Endothelial cell of umbilical vein (primary cell): ENCODE measurements around the gene CFAP45. TPM values are rescaled to one million over a fixed set of nuclear protein-coding genes. Genes with fewer than 3 reads are reported as not detected.

Experiments
- BruUV-seq: library from RNA; stranded (reverse); fragments of 400-500 nt; replicated peaks from 2 replicates; lab custom pipeline; 2021; lab: Mats Ljungman, UMichigan
- CTCF ChIA-PET: fragments of 300-600, 350-600 bp; sonication (Branson Sonifier 250); formaldehyde crosslinking; loops from one replicate; lab custom pipeline; 2021; ENCODE audit warnings: antibody characterized with exemption, inconsistent platforms; lab: Charles Lee
- POLR2A ChIA-PET: fragments of 300-600, 350-600 bp; sonication (Branson Sonifier 250); formaldehyde crosslinking; loops from one replicate; lab custom pipeline; 2021; ENCODE audit warnings: antibody characterized with exemption, inconsistent platforms; lab: Charles Lee
- DNase-seq: peaks from one replicate; pipeline ENCODE4 v3.0.0-alpha.2; 2011; ENCODE audit warnings: low read depth, low spot score
- FAIRE-seq: peaks from 2 replicates; lab custom pipeline; 2011; peaks lifted over from hg19 to GRCh38; lab: Jason Lieb, UNC
- H2AFZ ChIP-seq: 2 replicates; pipeline ENCODE4 v1.6.0; 2012; ENCODE audit warnings: low read depth, low read length, control low read depth, inconsistent platforms
- H3K27ac ChIP-seq: 2 replicates; pipeline ENCODE4 v1.5.1; 2011; ENCODE audit warnings: low read depth, mild to moderate bottlenecking, control low read depth, low read length, moderate library complexity; ENCODE audit not compliant: insufficient read depth
- H3K27me3 ChIP-seq, 2 experiments: 2 replicates each; pipeline versions ENCODE4 v1.6.0 to v1.6.1; 2011; ENCODE audit warnings: low read length in 2 of 2, mixed read lengths in 1 of 2; ENCODE audit not compliant: control insufficient read depth in 2 of 2, insufficient read depth in 2 of 2
- H3K36me3 ChIP-seq, 2 experiments: 2 replicates in 1 of 2; 3 replicates in 1 of 2; pipeline ENCODE4 v1.5.1; 2011; ENCODE audit warnings: low read length in 2 of 2, mild to moderate bottlenecking in 1 of 2, moderate library complexity in 1 of 2; ENCODE audit not compliant: control insufficient read depth in 2 of 2, insufficient read depth in 2 of 2; ENCODE audit errors: extremely low read depth in 1 of 2
- H3K4me1 ChIP-seq: 3 replicates; pipeline ENCODE4 v1.5.1; 2011; ENCODE audit warnings: mild to moderate bottlenecking, low read length; ENCODE audit not compliant: control insufficient read depth, insufficient read depth; ENCODE audit errors: extremely low read depth
- H3K4me2 ChIP-seq: 2 replicates; pipeline ENCODE4 v1.6.1; 2011; ENCODE audit warnings: low read length, control low read depth, mixed read lengths; ENCODE audit not compliant: insufficient read depth
- H3K4me3 ChIP-seq, 3 experiments: fragments of 200-600 bp in 1 of 3; sonication (generic), shearing (Covaris generic) in 1 of 3; replicated peaks in 1 of 3; 2 replicates each; pipeline ENCODE4 v1.5.1; 2011 to 2016; ENCODE audit warnings: control low read depth in 3 of 3, low read length in 3 of 3, mild to moderate bottlenecking in 2 of 3, inconsistent platforms in 1 of 3, low read depth in 1 of 3, moderate library complexity in 1 of 3; ENCODE audit not compliant: insufficient read depth in 1 of 3
- H3K79me2 ChIP-seq: 2 replicates; pipeline ENCODE4 v1.6.0; 2012; ENCODE audit warnings: low read length, inconsistent platforms; ENCODE audit not compliant: control insufficient read depth, insufficient read depth
- H3K9ac ChIP-seq: replicated peaks from 2 replicates; pipeline ENCODE3; 2011; ENCODE audit warnings: low read length, control low read depth; ENCODE audit not compliant: insufficient read depth; ENCODE audit errors: extremely low read depth
- H3K9me1 ChIP-seq: replicated peaks from 3 replicates; pipeline ENCODE4 v1.6.0; 2011; ENCODE audit warnings: mild to moderate bottlenecking, low read length; ENCODE audit not compliant: control insufficient read depth, insufficient read depth; ENCODE audit errors: extremely low read depth
- H3K9me3 ChIP-seq: replicated peaks from 2 replicates; pipeline ENCODE4 v1.5.1; 2012; ENCODE audit warnings: low read length, inconsistent platforms; ENCODE audit not compliant: control insufficient read depth, insufficient read depth
- H4K20me1 ChIP-seq: replicated peaks from 2 replicates; pipeline ENCODE3; 2011; ENCODE audit warnings: mild to moderate bottlenecking, low read length; ENCODE audit not compliant: control insufficient read depth, insufficient read depth; ENCODE audit errors: extremely low read depth
- EZH2 ChIP-seq: IDR thresholded peaks from 2 replicates; pipeline ENCODE4 v1.6.1; 2012; ENCODE audit warnings: borderline replicate concordance, low read depth, mild to moderate bottlenecking, moderate library complexity, low read length, inconsistent platforms; ENCODE audit not compliant: severe bottlenecking
- FOS ChIP-seq: IDR thresholded peaks from 2 replicates; pipeline ENCODE4 v1.6.1; 2011; ENCODE audit warnings: mild to moderate bottlenecking, low read length, moderate library complexity, borderline replicate concordance; ENCODE audit not compliant: insufficient read depth
- GATA2 ChIP-seq: IDR thresholded peaks from 2 replicates; pipeline ENCODE4 v1.7.0; 2011; ENCODE audit warnings: low read depth, mild to moderate bottlenecking, moderate library complexity, mixed read lengths, low read length; ENCODE audit not compliant: insufficient read length, insufficient read depth
- JUN ChIP-seq: IDR thresholded peaks from 2 replicates; pipeline ENCODE4 v1.6.1; 2011; ENCODE audit warnings: borderline replicate concordance, low read depth; ENCODE audit not compliant: insufficient read length, insufficient read depth
- MYC ChIP-seq: IDR thresholded peaks from one replicate; pipeline ENCODE4 v1.6.1; 2011; ENCODE audit warnings: mild to moderate bottlenecking, low read depth, low read length
- POLR2A ChIP-seq: IDR thresholded peaks from 2 replicates; pipeline ENCODE4 v1.6.1; 2012; ENCODE audit warnings: low read depth, mild to moderate bottlenecking, control low read depth, low read length
- POLR2AphosphoS5 ChIP-seq: IDR thresholded peaks from 2 replicates; pipeline ENCODE4 v1.6.1; 2012; ENCODE audit warnings: low read depth, mild to moderate bottlenecking, control low read depth, low read length, moderate library complexity; ENCODE audit not compliant: insufficient read depth
- dilution Hi-C: fragments of 300-500 bp; cut with MboI; formaldehyde crosslinking; loops from one replicate; pipeline ENCODE4 v1.15.0; 2019; ENCODE audit warnings: low sequenced_read_pairs; ENCODE audit not compliant: extremely low pct_ligation_motif_present
- intact Hi-C: fragments of 100-400 bp; cut with micrococcal nuclease; formaldehyde crosslinking; loops from one replicate; pipeline ENCODE4 v1.10.0; 2022
- polyA plus RNA-seq, 4 experiments: library from polyadenylated mRNA; depleted of rRNA in 3 of 4; stranded (reverse) in 3 of 4; unstranded in 1 of 4; fragments of >200 nt; gene quantifications; 2 replicates each; pipeline versions ENCODE4 v1.2.1 to v1.2.3, GENCODE V29; 2011 to 2012; ENCODE audit warnings: missing spikeins in 1 of 4
- total RNA-seq: library from RNA; stranded (reverse); gene quantifications from 2 replicates; pipeline ENCODE4 v1.2.3, GENCODE V29; 2021
- TF ChIP-seq, protein P1 (sequence below), 2 donors: IDR thresholded peaks; 1 replicate in 1 of 2; 2 replicates in 1 of 2; pipeline ENCODE4 v1.5.1; 2011; ENCODE audit warnings: low read length in 2 of 2, mild to moderate bottlenecking in 2 of 2, moderate library complexity in 2 of 2, control low read depth in 1 of 2, inconsistent platforms in 1 of 2, low read depth in 1 of 2; ENCODE audit not compliant: insufficient read depth in 1 of 2; ENCODE audit errors: extremely low read depth in 1 of 2
- TF ChIP-seq, protein P2 (sequence below): IDR thresholded peaks from 2 replicates; pipeline ENCODE4 v1.6.1; 2011; ENCODE audit not compliant: insufficient read depth, insufficient read length

Gene CFAP45
- total and polyA plus RNA-seq, 2 donors (not counting 3 experiments of a cell fraction or from before 2014, with no cell fraction given), result 0.25 to 2.5 TPM

GRCh38 chr1:159916242-159917051, 16.5 kb upstream of the CFAP45 start:
- H4K20me1 ChIP-seq, result no peaks in the 10 kb centered on the region
- TF ChIP-seq FOS (peak; percentile 7), EZH2 (no peak), POLR2A (no peak), JUN (peak; percentile 85), MYC (no peak), POLR2AphosphoS5 (no peak), GATA2 (peak; percentile 86)
- TF ChIP-seq, protein P1, sequence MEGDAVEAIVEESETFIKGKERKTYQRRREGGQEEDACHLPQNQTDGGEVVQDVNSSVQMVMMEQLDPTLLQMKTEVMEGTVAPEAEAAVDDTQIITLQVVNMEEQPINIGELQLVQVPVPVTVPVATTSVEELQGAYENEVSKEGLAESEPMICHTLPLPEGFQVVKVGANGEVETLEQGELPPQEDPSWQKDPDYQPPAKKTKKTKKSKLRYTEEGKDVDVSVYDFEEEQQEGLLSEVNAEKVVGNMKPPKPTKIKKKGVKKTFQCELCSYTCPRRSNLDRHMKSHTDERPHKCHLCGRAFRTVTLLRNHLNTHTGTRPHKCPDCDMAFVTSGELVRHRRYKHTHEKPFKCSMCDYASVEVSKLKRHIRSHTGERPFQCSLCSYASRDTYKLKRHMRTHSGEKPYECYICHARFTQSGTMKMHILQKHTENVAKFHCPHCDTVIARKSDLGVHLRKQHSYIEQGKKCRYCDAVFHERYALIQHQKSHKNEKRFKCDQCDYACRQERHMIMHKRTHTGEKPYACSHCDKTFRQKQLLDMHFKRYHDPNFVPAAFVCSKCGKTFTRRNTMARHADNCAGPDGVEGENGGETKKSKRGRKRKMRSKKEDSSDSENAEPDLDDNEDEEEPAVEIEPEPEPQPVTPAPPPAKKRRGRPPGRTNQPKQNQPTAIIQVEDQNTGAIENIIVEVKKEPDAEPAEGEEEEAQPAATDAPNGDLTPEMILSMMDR (IDR thresholded peaks at IDR 0.05; ENCODE audit: extremely low read depth in 1 of 2, insufficient read depth in 1 of 2, low read depth in 1 of 2, low read length in 2 of 2), result no peak
- TF ChIP-seq, protein P2, sequence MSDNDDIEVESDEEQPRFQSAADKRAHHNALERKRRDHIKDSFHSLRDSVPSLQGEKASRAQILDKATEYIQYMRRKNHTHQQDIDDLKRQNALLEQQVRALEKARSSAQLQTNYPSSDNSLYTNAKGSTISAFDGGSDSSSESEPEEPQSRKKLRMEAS, result no peak
- H2AFZ ChIP-seq, result no peak overlapping the region
- BruUV-seq, result no TSS peak
- H3K9me1 ChIP-seq, result no peaks in the 10 kb centered on the region
- H3K9me3 ChIP-seq, result no peaks in the 10 kb centered on the region
- no peaks in the 10 kb centered on the region for H3K27me3 ChIP-seq
- peaks cover 25% of the 10 kb centered on the region for H3K4me1 ChIP-seq
- dilution Hi-C loops, result no loop called here
- DNase-seq, result peak; percentile 91
- intact Hi-C loops, result loop anchor here (1.0 kb wide), 1 partner anchor 8 kb away; no protein-coding TSS in a partner anchor
- ChIA-PET POLR2A (interaction anchor here (0.5 to 1.9 kb wide), 2 partner anchors 8 to 182 kb away, joined by 6 to 9 read pairs; partner anchors contain the start of gene TAGLN2), CTCF (interaction anchor here (1.0 to 1.9 kb wide), 9 partner anchors 8 to 784 kb away, joined by 3 to 10 read pairs (median 5); partner anchors contain the start of genes CFAP45, DUSP23 and TAGLN2)
- H3K79me2 ChIP-seq, result peaks cover 24% of the 10 kb centered on the region
- FAIRE-seq, result peak; percentile 95
- peaks cover 13 to 27% of the 10 kb centered on the region in 2 experiments for H3K36me3 ChIP-seq
- peak overlapping the region; percentile 91 for H3K27ac ChIP-seq
- peak overlapping the region; percentile 16 for H3K4me2 ChIP-seq
- no peak overlapping the region for H3K4me3 ChIP-seq
- peak overlapping the region; percentile 66 for H3K9ac ChIP-seq
